ENCODE measurements around the gene MARS2. TPM values are rescaled to one million over a fixed set of nuclear protein-coding genes. Genes with fewer than 3 reads are reported as not detected.
"Not testable (repeated sequence)": the region's sequence is repeated elsewhere in the genome, so short reads cannot be mapped to it uniquely, and the experiment has no call there.

The MARS2 gene
- total RNA-seq, 4 donors from 2014 or later: 3.3 to 9.6 (median 5.1) TPM

DNA sequence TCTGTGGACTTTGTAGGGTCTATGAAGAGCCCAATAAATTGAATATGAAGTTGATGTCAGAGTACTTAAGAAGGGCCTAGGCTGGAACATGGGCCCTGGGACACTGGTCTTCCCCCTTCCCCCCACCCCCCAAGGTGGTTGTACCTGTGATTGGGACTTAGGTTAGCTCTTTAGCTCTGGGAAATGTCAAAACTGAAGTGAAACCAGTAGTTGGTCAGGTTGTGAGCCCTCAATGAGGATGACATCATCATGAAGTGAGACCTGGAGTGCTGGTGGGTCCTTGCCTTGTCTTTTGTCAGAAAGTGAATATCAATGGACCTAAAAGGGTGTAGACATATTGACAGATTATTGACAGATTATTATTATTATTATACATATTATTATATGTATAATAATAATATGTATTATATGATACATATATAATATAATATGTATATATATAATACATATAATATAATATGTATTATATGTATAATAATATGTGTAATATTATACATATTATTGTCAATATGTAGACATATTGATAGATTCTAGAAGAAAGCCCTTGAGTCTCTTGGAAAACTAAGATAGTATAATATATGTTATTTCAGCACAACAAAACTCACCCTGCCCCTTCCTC, 5.4 kb downstream of the MARS2 start:
- no peak for TF ChIP-seq POLR2A (IDR thresholded peaks at IDR 0.05; ENCODE audit: low read depth)
- TF ChIP-seq EP300 (IDR thresholded peaks at IDR 0.05): no peak
- TF ChIP-seq CTCF (IDR thresholded peaks at IDR 0.05): no peak
- TF ChIP-seq POLR2AphosphoS5 (IDR thresholded peaks at IDR 0.05): no peak
- Histone ChIP-seq H3K36me3 (peaks cover 0 to 13% (median 2%) of the 10 kb centered on the region in 4 donors), H3K9me3 (no peaks in the 10 kb centered on the region), H3K4me3 (no peak overlapping the region), H3K4me1 (peaks cover 25 to 50% (median 35%) of the 10 kb centered on the region in 4 donors), H3K27me3 (no peaks in the 10 kb centered on the region), H3K27ac (replicated peaks in 1 of 4) (no peak overlapping the region)
- intact Hi-C loops (cut with DNase I): no loop called here
- DNase-seq (ENCODE audit: extremely low spot score): no peak

DNA sequence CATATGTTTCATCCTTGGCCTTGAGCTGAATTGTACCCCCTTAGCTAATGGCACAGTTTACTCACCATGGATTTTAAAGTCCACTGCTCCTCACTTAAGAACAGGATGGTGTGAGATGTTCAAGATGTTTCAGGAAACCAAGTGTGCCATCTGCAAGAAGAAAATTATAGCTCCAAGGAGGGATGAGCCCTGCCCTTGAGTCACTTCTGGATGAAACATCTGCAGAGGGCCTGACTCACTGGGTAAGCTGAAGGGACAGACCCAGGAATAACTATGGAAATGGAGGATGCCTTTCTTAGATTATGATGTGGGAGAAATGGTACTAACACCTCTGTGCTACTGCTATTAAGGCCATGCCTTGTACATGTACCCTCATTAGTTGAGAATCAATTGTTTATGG, 6.4 kb downstream of the MARS2 start:
- Histone ChIP-seq H3K27ac (replicated peaks in 1 of 4) (no peak overlapping the region), H3K4me3 (no peak overlapping the region), H3K4me1 (peaks cover 21 to 40% (median 27%) of the 10 kb centered on the region in 4 donors), H3K36me3 (peaks cover 0 to 13% (median 2%) of the 10 kb centered on the region in 4 donors), H3K27me3 (no peaks in the 10 kb centered on the region), H3K9me3 (no peaks in the 10 kb centered on the region)
- intact Hi-C loops (cut with DNase I): no loop called here
- no peak for DNase-seq (ENCODE audit: extremely low spot score)
- TF ChIP-seq CTCF (IDR thresholded peaks at IDR 0.05): no peak
- TF ChIP-seq EP300 (IDR thresholded peaks at IDR 0.05): no peak
- TF ChIP-seq POLR2AphosphoS5 (IDR thresholded peaks at IDR 0.05): no peak

- Histone ChIP-seq H3K4me3 (no peak overlapping the region), H3K27ac (replicated peaks in 1 of 4) (no peak overlapping the region), H3K4me1 (peaks cover 4 to 23% (median 10%) of the 10 kb centered on the region in 4 donors), H3K36me3 (peaks cover 0 to 13% (median 2%) of the 10 kb centered on the region in 4 donors), H3K9me3 (no peaks in the 10 kb centered on the region), H3K27me3 (no peaks in the 10 kb centered on the region)
- 90% methylated on average over 3 of the region's 3 CpGs for WGBS
- intact Hi-C loops (cut with DNase I): no loop called here
- TF ChIP-seq CTCF (IDR thresholded peaks at IDR 0.05) (no peak), POLR2A (IDR thresholded peaks at IDR 0.05; ENCODE audit: low read depth) (no peak), POLR2AphosphoS5 (IDR thresholded peaks at IDR 0.05) (no peak), EP300 (IDR thresholded peaks at IDR 0.05) (no peak)
- no peak for DNase-seq (ENCODE audit: extremely low spot score)
These were observed 8.1 kb downstream of the MARS2 start for GRCh38 chr2:197713271-197713670.

GRCh38 chr2:197717863-197718262, 12.7 kb downstream of the MARS2 start:
- intact Hi-C loops (cut with DNase I): no loop called here
- no peaks in the 10 kb centered on the region for H3K4me1 ChIP-seq
- H3K27me3 ChIP-seq: no peaks in the 10 kb centered on the region
- DNase-seq (ENCODE audit: extremely low spot score): no peak
- no peak overlapping the region for H3K4me3 ChIP-seq
- H3K27ac ChIP-seq (replicated peaks in 1 of 4): no peak overlapping the region
- 92% methylated on average over 2 of the region's 2 CpGs for WGBS
- H3K36me3 ChIP-seq: peaks cover 0 to 6% (median 0%) of the 10 kb centered on the region in 4 donors
- TF ChIP-seq EP300 (IDR thresholded peaks at IDR 0.05): no peak
- TF ChIP-seq POLR2AphosphoS5 (IDR thresholded peaks at IDR 0.05): no peak
- no peak for TF ChIP-seq POLR2A (IDR thresholded peaks at IDR 0.05; ENCODE audit: low read depth)
- no peak for TF ChIP-seq CTCF (IDR thresholded peaks at IDR 0.05)
- no peaks in the 10 kb centered on the region for H3K9me3 ChIP-seq

DNA sequence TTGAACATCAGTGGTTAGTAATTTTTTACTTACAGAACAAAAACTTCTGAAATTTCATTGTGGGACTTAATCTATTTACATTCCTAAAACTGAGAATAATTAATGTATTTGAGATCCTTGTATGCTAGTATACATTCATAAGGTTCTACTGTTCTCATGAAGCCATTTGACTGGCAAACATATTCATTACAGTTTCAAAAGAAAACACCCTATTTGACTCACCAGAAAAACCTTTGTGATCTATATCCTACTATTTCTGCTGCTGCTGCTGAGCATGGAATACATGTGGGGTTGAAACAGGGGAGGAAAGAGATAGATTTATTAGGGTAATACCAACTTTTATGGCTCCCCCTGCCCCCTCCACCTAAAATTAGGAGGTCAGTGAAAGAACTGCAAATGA, 21.8 kb downstream of the MARS2 start:
- Histone ChIP-seq H3K9me3 (no peaks in the 10 kb centered on the region), H3K27ac (replicated peaks in 1 of 4) (no peak overlapping the region), H3K4me3 (no peak overlapping the region), H3K4me1 (no peaks in the 10 kb centered on the region), H3K36me3 (no peaks in the 10 kb centered on the region), H3K27me3 (no peaks in the 10 kb centered on the region)
- DNase-seq (ENCODE audit: extremely low spot score): no peak
- TF ChIP-seq POLR2A (IDR thresholded peaks at IDR 0.05; ENCODE audit: low read depth) (no peak), CTCF (IDR thresholded peaks at IDR 0.05) (no peak), POLR2AphosphoS5 (IDR thresholded peaks at IDR 0.05) (no peak), EP300 (IDR thresholded peaks at IDR 0.05) (no peak)
- intact Hi-C loops (cut with DNase I): no loop called here

DNA sequence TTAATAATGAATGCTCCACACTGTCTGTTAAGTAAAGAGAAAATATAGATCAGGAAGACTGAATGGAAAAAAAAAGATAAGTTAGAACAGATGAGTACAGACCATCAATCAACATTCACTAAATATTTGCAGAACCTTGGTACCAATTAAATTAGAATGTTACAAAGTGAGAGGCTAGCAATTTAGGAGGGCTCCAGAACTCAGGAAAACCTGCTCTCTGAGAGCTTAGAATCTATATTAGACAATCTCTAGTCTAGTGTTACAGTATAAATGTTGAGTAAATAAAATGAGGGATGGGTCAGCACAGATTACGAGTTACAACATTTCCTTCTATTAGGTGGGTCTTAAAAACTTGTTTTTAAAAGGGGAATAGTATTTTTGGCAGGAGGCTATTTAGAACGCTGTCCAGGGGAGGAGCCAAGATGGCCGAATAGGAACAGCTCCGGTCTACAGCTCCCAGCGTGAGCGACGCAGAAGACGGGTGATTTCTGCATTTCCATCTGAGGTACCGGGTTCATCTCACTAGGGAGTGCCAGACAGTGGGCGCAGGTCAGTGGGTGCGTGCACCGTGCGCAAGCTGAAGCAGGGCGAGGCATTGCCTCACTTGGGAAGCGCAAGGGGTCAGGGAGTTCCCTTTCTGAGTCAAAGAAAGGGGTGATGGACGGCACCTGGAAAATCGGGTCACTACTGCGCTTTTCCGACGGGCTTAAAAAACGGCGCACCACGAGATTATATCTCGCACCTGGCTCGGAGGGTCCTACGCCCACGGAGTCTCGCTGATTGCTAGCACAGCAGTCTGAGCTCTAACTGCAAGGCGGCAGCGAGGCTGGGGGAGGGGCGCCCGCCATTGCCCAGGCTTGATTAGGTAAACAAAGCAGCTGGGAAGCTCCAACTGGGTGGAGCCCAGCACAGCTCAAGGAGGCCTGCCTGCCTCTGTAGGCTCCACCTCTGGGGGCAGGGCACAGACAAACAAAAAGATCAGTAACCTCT, 23.7 kb downstream of the MARS2 start:
- H3K9me3 ChIP-seq; H3K4me1 ChIP-seq; H3K36me3 ChIP-seq; H3K4me3 ChIP-seq; H3K27me3 ChIP-seq; DNase-seq (ENCODE audit: extremely low spot score); intact Hi-C loops (cut with DNase I); H3K27ac ChIP-seq (replicated peaks in 1 of 4): not testable (repeated sequence)
- 93% methylated on average over 25 of the region's 32 CpGs for WGBS

Measured in esophagus muscularis mucosa (tissue), 4 donors.